ENCODE data around the gene CACNA1I.
A peak's percentile ranks its signal among the peaks of the same experiment; 100 is the strongest.
"Not testable (repeated sequence)": the region's sequence is repeated elsewhere in the genome, so short reads cannot be mapped to it uniquely, and the experiment has no call there.

Gene CACNA1I

DNA sequence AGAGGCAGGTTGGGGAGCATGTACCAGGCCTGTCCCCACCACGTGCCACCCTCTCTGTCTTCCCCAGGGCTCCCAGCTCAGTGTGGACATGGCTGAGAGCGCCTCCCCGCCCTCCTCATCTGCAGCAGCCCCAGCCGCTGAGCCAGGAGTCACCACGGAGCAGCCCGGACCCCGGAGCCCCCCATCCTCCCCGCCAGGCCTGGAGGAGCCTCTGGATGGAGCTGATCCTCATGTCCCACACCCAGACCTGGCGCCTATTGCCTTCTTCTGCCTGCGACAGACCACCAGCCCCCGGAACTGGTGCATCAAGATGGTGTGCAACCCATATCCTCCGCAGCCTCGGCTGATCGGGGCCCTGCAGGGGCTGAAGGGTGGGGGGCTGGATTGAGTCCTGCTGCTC, at the start of gene CACNA1I:
Gene CACNA1I (plus strand): TSS at position 89 of the 400 bp plus-strand sequence. CDS start 0 bp downstream, at position 89.
- no peak for DNase-seq

DNA sequence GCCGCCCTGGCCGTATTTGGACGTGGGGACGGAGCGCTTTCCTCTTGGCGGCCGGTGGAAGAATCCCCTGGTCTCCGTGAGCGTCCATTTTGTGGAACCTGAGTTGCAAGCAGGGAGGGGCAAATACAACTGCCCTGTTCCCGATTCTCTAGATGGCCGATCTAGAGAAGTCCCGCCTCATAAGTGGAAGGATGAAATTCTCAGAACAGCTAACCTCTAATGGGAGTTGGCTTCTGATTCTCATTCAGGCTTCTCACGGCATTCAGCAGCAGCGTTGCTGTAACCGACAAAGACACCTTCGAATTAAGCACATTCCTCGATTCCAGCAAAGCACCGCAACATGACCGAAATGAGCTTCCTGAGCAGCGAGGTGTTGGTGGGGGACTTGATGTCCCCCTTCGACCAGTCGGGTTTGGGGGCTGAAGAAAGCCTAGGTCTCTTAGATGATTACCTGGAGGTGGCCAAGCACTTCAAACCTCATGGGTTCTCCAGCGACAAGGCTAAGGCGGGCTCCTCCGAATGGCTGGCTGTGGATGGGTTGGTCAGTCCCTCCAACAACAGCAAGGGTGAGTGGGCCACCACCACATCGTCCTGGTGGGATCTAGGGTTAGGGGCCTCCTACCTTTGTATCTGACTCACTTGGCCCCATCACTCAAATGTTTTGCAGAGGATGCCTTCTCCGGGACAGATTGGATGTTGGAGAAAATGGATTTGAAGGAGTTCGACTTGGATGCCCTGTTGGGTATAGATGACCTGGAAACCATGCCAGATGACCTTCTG, 49.3 kb upstream of the CACNA1I start:
- peak; percentile 73 to 77 for DNase-seq

DNA sequence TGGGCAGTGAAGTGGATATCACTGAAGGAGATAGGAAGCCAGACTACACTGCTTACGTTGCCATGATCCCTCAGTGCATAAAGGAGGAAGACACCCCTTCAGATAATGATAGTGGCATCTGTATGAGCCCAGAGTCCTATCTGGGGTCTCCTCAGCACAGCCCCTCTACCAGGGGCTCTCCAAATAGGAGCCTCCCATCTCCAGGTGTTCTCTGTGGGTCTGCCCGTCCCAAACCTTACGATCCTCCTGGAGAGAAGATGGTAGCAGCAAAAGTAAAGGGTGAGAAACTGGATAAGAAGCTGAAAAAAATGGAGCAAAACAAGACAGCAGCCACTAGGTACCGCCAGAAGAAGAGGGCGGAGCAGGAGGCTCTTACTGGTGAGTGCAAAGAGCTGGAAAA, 48.5 kb upstream of the CACNA1I start:
- DNase-seq, result not testable (repeated sequence)

DNA sequence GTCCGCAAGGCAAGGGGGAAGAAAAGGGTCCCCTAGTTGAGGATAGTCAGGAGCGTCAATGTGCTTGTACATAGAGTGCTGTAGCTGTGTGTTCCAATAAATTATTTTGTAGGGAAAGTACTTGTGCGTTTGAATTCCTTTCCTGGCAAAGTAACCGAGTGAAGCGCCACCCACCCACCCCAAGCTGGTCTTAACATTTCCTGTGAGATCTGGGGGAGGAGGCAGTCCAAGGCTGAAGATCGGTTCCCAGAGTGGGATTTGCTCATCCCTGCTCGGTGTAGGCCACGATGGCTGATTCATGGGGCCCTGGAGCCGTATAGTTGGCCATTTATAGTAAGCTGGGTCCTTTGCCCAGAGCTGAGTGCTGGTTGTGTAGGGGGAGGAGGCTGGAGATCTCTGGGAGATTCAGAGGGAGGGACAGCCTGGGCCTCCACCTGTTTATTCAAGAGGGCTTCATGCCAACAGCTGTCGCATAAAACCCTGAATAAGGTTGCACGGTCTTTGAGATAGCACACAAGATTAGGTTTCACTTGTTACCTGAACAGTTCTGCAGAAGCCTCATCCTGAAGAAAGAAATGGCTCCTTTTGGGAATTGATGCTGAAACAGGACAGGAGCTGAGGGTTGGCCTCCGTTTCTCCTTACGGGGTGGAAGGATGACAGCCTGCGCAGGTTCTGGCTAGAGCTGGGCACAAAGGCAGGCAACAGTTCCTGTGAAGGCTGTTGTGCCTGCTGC, 47.8 kb upstream of the CACNA1I start:
- peak in 1 of 2 donors; percentile 41 for DNase-seq

DNA sequence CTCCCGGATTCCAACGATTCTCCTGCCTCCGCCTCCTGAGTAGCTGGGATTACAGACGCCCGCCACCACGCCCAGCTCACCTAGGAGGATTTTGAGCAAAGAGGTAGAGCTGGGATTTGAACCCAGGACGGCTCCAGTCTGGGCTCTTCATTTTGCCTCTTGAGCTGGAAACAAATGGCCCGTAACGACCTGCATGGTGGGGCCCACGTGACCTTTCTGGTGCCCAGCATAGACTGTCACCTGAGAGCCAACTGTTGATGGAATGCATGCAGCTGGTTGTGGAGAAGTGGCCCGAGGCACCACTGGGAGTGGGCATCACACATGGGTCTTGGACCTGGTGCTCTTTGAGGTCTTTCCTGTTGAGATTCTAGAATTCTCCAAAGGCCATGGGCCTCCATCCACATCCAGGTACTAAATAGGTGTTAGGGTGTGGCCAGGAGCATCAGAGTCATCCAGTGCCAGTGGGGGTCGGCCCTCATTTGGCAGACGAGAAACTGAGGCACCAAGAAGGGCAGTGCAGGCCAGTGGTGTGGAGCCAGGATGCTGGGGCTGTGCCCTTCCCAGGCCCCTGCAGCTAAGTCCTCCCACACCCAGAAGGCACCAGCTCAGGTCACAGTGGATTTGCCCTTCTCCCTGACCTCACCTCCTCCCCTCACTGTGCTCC, 46.3 kb upstream of the CACNA1I start:
- no peak for DNase-seq

DNA sequence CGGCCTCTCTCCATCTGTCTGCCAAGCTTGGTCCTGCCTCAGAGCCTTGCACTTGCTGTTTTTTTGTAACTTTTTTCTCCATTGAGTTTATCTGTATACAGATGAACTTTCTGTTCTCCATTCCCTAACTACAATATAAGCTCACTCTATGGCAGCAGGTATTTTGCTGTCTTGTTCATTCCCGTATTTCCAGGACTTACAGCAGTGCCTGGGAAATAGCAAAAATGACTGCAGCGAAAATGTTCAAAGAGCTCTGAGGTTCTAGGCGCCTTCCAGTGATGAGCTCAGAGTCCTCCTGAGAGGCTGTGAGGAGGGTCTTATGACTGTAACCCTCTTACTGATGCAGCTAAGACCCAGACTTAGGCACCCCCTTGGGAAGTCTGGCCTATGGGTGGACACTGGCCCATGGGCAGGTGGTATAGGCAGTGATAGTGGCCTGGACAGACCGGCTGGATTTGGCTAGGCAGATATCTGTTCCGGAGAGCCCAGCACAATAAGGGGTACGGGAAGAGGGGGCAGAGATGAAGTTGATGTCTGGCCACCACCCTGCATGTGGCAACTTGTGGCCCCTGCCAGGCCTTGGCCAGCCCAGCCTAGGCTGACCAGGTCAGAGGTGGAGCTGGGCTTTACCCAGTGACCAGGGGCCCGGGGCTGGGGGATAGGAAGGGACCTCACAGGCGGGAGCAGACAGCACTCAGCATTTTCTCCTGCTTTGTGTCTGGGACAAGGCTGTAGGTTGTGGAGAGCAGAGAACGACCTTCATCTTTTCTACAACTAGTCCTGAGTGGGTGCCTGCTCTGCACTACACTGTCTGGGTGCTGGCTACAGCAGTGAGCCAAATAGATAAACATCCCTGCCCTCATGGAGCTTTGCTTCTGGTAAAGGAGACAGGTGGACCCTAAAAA, 45.5 kb upstream of the CACNA1I start:
- DNase-seq, result no peak

DNA sequence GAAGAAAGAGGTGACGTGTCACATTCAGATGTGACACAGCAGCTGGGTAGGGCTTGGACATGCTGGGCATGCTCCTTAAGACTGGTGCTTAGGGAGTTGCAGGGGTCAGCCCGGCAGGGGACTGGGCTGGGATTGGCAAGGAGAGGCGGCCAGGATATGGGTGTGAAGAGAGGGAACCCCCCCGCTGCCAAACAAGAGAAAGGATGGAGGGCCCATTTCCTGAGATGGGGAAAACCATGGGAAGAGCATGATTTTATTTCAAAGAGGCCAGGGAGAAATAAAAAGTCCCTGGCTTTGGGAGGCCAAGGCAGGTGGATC, 44.9 kb upstream of the CACNA1I start:
- DNase-seq, result no peak

DNA sequence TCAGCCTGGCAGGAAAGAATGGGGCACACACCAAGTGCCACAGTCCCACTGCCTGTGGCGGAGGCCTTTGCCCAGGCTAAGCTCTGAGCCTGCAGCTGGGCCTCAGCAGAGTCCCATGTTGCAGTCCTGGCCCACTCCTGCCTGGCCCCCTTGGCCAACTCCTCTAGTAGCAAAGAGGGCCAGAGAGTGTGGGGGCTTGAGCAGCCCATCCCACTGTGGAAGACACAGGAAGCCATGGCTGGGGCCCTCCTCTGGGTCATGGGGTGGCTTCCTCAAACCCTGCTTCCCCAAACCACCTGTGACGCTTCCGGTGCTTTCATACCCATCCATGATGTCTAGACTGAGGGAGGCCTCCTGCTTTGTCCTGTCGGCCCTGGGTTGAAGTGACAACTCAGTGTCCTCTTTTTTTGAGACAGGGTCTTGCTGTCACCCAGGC, 43.8 kb upstream of the CACNA1I start:
- peak; percentile 41 to 50 for DNase-seq

GRCh38 chr22:39527481-39527961, 43.0 kb upstream of the CACNA1I start:
- DNase-seq, result no peak

GRCh38 chr22:39528080-39528661, 42.4 kb upstream of the CACNA1I start:
- DNase-seq, result no peak

GRCh38 chr22:39528681-39529486, 41.7 kb upstream of the CACNA1I start:
- DNase-seq, result peak; percentile 92 to 93

DNA sequence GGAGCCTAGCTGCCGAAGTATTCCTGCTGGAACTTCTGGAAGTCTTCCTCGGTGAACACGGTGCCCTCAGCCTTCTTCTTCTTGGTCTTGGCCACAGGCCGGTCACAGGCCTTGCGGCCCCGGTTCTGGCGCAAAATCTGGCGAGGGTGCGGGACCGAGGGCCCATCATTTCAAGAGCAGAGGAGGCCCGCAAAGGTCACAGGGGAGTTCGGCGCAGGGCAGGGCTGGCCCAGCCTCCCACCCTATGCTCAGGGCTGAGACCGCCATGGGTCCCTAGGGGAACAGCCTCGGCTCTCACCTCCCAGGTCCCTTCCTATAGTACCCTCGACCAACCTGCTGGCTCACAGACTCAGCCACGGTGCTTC, 41.1 kb upstream of the CACNA1I start:
- no peak for DNase-seq

DNA sequence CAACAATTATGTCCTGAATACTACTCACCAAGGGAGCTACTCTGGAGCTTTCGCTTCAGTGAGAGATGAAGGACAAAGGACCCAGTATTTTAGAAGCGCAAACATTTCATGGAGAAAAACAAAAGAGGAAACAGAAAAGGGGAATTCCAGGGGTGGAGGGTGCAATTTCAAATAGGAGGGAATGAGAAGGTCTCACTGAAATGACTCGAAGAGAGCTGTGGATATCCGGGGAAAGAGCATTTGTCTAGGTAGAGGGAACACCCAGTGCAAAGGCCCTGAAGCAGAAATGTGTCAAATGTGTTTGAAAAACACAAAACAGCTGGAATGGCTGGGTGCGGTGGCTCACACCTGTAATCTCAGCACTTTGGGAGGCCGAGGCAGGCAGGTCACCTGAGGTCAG, 40.4 kb upstream of the CACNA1I start:
- DNase-seq, result no peak

- peak in 1 of 2 donors; percentile 52 for DNase-seq
Measured at GRCh38 chr22:39530692-39531331, 39.7 kb upstream of the CACNA1I start.

DNA sequence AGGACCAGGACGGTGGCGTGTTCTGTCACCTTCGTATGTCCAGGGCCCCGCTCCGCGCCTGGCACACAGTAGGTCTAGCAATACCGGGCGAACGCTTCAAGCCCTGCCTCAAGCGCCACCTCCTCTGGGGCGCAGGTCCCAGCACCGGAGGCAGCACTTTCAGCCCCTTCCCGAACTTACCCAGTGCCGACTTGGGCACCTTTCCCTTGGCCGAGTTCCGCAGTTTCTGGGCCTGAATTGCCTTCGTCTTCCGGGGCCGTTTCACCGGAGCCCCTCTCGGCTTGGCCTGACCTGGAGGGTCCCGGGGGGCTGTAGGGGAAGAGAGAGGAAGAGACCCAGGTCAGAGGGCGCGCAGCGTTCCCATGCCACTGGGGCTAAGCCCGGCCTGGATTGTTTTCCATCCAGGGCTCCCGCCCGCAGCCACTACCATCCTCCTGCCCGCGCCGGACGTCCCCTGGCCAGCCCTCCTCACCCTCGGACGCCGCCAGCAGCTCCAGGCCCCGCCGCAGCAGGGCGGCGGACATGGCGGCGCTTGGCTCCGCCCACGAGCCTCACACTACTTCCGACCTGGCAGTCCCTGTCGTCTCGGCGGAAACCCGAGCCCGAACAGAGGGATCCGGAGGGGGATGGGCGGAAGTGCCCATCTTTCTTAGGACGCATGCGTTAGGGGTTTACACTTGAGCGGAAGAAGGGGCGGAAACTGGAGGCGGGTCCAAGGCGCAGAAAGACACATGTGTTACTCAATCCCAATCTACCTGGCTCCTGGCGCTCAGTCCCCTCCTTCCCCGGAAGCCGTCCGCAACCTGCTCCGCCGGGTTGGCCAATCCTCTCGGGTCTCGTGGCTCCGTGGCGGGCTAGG, 38.1 kb upstream of the CACNA1I start, which contains the start of gene RPS19BP1:
Gene RPS19BP1 (minus strand): TSS at position 534 of the 859 bp plus-strand sequence. CDS start 10 bp downstream, at position 524.
- DNase-seq, result peak; percentile 100

DNA sequence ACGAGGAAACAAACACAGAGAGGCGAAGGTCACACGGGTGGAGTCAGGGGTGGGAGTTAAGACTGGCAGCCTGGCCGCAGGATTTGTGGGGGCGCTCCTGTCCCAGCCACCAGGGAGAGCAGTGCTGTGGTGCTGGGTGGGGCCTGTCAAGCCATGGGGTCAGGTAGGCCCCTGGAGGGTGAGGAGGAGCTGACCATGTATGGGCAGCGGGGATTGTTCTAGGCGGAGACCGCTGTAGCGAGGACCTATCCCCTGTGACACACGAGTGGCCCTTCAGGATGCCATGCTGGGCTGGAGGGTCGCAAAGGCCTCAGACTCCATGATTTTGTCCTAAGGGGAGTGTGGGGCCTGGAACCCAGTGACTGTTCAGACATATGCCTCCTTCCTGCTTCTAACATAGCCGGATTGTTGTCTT, 36.5 kb upstream of the CACNA1I start:
- no peak for DNase-seq

GRCh38 chr22:39534591-39535356, 35.8 kb upstream of the CACNA1I start:
- peak; percentile 75 to 78 for DNase-seq

DNA sequence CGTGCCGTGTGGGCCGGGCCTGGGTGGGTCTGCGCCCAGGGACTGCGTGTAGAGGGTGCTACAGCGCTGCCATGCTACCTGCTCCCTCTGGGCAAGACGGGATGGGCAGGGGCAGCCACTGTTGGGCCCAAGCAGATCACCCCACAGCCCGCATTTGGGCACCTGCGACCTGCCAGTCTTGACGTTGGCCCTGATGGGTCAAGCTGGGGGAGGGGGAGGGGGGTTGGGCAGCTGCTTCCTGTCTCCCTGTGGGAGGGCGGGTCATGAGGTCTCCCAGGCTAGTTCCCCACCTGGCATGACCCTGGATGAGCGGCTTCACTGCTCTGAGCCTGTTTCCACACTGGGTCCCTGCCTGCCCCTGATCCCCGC, 35.2 kb upstream of the CACNA1I start:
- DNase-seq, result no peak
